NCI-H146 (cell line): Measurements from ENCODE around the gene SRSF7.
A peak's percentile ranks its signal among the peaks of the same experiment; 100 is the strongest.
"Not testable (repeated sequence)": the region's sequence is repeated elsewhere in the genome, so short reads cannot be mapped to it uniquely, and the experiment has no call there.

Source experiments
- DNase-seq: peaks from one replicate; lab custom pipeline; 2025; lab: John Stamatoyannopoulos, UW

The SRSF7 gene

DNA sequence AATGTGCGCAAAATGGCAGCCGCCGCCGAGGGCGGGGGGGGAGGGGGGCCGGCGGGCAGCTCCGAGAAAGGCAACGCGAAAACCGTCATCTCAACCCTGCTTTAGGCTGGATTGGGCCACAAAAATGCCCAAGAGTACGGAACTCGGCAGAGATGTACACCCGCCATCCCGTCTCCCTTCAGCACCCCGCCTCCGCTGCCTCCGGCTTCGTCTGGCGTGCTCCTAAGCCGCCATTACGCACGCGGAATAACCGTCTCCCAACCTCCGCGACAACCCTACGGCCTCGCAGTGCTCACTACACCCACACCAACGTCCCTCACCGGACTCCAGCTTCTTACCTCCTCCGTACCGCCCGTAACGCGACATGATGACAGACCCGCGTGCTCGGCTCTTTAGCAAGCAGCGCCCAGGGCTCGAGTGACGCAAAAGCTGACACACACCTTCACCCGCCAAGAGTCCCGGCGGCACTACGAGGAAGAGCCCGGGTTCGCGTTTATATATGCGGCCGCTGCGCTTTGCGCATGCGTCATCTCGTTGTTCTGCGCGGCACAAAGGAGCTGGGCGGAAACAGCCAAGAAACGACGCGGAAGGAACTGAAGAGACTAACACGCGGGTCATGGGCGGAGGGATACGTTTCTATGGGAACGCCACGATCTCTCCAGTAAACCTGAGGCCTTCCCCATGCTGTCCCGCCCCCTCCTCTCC is at the start of gene SRSF7:
TSS of gene SRSF7 (minus strand) at position 471 of the 705 bp plus-strand sequence. CDS start at position 366, 105 bp downstream.
- DNase-seq = peak; percentile 99

DNA sequence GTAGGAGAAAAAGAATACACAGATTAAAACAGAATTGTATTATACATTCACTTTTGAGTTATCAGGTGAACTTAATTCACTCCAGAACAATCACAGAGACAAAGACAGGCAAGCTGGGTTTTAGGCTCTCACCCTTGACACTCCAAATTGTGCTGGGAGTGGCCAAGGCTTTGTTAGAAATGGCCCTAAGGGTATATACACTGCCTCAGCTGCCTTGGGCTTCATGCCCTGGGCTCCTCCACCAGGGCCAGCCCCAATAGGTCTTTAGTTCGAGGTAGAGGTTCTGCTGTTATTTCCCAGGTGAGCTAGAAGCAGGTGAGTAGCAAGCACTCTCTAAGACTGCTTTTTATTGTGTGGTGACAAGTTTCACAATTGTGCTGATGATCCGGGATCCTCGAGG is 46.8 kb upstream of the SRSF7 start:
- no peak for DNase-seq

DNA sequence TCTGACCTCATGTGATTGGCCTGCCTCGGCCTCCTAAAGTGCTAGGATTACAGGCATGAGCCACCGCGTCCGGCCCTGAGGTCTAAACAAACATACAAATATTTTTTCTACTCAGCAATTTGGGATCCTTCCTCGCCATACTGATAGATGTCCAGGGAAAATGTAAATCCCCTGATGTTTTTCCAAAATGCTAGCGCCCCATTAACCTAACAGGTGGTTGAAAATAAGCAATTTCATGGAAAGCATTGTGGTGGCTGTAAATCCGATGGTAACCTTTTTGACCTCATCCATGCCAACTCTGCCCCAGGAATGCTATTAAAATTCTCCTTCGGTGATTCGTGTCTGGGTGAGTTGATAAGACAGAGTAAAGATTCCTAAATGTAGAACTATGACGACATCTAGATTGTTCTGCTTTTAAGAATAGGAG is 46.1 kb upstream of the SRSF7 start:
- no peak for DNase-seq

DNA sequence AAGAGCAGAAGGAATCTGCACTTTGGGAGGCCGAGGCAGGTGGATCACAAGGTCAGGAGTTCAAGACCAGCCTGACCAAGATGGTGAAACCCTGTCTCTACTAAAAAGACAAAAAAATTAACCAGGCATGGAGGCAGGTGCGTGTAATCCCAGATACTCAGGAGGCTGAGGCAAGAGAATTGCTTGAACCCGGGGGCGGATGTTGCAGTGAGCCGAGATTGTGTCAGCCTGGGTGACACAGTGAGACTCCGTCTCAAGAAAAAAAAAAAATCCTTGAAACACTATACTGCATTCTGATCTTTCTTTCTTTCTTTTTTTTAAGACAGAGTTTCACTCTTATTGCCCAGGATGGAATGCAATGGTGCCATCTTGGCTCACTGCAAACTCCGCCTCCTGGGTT is 43.9 kb upstream of the SRSF7 start:
- not testable (repeated sequence) for DNase-seq

DNA sequence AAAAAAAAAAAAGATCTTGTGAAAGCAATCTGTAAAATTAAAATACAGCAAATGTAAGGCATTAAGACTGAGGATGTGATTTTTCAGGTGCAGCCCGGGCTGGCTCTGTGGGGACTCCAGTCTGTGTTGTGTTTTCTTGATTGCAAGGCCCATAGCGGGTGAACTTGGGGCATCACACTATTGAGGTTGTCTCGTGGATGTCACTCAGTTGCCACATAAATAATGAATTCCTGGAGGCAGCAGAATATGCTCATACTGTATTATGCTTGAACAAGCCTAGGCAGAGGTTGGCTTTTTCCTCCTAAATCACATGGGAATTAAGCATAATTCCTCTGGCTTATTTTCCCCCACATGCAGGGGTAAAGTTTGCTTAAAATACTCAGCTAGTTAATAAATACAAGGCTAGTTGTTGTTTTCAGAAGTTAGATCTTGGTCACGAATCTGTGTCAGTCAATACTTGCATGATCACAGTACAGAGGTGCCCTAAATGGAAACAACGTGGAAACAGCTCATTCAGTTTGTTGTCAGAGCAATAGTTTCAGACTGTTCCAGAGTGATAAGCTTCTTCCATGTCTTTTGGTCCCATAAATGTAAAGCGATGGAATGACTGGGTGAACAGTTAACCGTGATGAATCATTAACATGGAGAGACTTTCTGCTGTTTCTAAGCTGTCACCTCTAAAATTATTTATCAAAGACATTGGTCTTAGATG is 43.2 kb upstream of the SRSF7 start:
- DNase-seq = no peak

DNA sequence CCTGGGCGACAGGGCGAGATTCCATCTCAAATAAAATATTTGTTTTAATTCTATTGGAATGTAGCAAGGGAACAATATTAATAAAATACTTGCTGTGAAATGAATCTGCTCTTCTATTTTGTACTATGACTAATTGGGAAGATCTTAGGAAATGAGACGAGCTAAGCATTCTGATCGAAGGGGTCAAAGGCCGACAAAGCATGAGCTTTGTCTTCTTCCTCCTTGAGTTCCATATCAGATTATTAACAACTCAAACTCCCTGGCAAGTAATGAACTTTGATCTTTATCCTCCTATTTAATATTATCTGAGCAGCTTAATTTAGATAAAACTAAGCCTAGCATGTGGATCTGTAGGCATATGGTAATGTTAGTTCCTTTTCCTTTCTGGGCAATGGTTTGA is 42.4 kb upstream of the SRSF7 start:
- no peak for DNase-seq

DNA sequence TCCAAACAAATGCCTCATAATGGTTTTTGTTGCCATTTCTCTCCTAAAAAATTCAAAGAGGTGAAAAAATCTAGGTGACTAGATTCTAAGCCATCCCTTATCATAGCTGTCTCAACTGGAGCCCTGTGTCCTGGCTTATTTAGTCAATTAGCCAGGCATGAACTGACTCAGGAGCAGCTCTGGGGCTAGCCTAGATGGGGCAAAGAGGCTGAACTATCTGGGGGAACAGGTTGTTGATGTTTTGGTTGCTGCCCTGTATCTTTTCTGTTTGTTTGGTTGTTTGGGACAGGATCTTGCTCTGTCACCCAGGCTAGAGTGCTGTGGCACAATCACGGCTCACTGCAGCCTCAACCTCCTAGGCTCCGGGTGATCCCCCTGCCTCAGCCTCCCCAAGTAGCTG is 41.6 kb upstream of the SRSF7 start:
- no peak for DNase-seq

DNA sequence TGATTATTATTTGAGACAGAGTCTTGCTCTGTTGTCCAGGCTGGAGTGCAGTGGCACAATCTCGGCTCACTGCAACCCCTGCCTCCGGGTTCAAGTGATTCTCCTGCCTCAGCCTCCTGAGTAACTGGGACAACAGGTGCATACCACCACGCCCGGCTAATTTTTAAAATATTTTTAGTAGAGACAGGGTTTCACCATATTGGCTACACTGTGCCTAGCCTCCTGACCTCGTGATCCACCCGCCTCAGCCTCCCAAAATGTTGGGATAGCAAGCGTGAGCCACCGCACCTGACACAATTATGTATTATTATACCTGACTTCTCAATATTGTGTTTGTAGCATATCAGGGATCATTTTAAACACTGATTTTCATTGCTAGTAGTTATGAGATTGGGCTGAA is 41.2 kb upstream of the SRSF7 start:
- DNase-seq = not testable (repeated sequence)

DNA sequence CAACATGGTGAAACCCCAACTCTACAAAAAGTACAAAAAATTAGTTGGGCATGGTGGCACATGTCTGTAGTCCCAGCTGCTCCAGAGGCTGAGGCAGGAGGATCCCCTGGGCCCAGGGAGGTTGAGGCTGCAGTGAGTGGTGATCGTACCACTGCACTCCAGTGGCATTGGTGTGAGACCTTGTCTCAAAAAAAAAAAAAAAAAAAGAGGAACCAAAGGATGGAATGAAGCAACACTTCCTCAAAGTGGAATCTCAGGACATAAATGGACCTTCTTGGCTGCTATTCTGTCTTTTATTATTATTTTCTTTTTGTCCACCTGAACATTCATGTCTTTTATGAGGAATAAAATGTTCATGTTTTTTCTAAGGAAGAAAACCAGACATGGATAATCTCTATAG is 40.6 kb upstream of the SRSF7 start:
- DNase-seq = no peak

DNA sequence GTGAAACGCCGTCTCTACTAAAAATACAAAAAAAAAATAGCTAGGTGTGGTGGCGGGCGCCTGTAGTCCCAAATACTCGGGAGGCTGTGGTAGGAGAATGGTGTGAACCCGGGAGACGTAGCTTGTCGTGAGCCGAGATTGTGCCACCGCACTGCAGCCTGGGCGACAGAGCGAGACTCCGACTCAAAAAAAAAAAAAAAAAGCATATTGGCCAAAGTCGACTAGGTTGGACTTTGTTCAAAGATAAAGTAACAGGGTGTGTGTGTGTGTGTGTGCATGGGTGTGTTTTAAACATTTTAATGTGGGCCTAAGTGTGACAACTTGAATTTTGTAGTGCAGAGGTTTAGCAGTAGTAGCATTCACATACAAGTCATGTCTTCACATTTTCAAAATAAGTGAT is 38.5 kb upstream of the SRSF7 start:
- DNase-seq = no peak

DNA sequence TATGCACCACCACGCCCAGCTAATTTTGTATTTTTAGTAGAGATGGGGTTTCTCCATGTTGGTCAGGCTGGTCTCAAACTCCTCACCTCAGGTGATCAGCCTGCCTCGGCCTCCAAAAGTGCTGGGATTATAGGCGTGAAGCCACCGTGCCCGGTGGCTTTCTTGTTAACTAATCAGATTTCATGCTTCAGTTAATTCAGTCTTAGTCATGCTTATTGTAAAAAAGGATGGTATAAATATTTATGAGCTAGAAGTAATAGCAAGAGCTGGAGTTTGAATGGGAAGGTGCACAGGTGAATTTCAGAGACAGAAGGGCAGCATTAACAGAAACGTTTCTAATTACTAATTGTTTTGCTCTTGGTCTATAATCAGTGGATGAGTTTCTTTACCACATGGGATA is 37.1 kb upstream of the SRSF7 start:
- no peak for DNase-seq

DNA sequence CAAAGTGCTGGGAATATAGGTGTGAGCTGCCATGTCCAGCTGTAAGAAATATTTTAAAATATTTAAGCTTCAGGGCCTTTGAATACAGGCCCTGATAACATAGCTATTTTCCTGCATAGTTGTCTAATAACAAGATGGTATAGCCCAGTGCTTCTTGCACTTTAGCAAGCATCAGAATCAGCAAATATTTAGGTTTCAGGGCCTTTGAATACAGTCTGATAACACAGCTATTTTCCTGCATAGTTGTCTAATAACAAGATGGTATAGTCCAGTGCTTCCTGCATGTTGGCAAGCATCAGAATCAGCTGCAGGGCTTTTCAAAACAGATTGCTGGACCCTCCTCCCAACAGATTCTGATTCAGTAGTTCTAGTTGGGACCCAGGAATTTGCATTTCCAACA is 32.4 kb upstream of the SRSF7 start:
- no peak for DNase-seq

DNA sequence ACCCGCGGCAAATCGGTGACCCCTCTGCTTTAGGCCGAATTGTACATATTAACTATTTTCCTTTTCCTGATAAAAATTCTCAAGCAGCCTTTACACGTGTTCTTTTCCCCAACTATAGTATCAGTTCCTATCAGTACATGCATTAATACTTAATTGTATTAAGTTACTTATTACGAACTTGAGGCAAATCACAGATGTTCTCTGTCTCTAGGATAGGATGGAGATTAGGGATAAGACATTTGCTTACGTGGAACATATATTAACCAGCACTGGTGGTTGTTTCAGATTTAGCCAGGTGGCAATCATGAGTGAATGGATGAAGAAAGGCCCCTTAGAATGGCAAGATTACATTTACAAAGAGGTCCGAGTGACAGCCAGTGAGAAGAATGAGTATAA is 27.5 kb upstream of the SRSF7 start:
- no peak for DNase-seq

DNA sequence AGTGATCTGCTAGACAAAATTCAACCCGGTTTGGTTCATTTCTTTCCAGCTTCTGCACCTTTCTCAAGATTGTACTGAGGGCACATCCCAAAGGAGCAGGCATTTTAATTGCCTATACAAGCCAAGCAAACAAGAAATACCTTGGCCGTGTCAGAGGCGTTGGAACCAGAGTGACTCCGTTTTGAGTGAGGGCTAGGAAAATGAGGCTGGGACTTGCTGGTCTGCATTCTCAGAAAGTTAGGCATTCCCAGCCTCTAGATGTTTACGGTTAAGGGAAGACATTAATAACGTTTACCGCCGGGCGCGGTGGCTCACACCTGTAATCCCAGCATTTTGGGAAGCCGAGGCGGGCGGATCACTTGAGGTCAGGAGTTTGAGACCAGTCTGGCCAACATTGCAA is 25.4 kb upstream of the SRSF7 start:
- DNase-seq = no peak

DNA sequence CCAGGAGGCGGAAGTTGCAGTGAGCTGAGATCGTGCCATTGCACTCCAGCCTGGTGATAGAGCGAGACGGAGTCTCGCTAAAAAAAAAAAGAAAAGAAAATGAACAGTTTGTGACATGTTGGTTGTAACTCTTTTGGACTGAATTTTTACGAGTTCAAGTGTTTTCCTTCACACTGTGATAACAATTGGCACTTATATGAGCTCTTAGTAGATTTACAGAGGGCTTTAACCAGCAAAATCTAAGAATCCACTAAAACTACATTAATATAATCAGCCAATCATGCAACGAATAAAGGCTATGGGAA is 24.7 kb upstream of the SRSF7 start:
- no peak for DNase-seq

DNA sequence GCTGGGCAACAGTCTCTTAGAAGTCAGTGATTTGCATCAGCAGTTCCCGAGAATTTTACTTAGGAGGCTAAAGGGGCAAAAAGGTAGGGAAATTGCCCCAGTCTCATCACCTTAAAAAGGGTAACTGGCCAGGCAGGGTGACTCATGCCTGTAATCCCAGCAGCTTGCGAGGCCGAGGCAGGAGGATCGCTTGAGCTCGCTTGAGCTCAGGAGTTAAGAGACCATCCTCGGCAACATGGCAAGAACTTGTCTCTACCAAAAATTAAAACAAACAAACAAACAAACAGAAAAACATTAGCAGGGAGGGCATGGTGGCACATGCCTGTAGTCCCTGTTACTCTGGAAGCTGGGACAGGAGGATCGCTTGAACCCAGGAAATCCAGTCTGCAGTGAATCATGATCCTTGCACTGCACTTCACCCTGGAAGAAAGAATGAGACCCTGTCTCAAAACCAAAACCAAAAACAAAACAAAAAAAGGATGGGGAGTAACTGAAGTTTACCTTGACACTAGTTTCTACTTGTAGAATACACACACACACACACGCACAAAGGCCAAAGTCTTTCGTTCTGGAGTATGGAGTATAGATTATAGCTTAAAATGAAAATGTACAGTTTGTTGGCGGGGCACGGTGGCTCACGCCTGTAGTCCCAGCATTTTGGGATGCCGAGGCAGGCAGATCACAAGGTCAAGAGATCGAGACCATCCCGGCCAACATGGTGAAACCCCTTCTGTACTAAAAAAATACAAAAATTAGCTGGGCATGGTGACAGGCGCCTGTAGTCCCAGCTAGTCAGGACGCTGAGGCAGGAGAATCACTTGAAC is 24.1 kb upstream of the SRSF7 start:
- DNase-seq = no peak

DNA sequence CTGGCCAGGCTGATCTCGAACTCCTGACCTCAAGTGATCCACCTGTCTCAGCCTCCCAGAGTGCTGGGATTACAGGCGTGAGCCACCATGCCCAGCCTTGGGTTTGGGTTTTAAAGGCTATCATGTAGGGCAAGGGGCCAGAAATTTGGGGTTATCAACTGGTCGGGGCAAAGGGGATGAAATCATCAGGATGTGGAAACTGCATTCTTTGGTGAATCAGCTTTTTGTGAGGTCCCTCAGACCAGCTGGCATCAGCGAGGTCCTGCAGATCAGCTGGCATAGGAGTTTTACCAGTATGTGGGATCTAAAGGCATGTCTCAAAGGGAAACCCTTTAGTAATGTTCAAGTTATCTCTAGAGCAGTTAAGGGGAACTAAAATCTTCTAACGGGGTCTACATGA is 20.5 kb upstream of the SRSF7 start:
- DNase-seq = no peak

DNA sequence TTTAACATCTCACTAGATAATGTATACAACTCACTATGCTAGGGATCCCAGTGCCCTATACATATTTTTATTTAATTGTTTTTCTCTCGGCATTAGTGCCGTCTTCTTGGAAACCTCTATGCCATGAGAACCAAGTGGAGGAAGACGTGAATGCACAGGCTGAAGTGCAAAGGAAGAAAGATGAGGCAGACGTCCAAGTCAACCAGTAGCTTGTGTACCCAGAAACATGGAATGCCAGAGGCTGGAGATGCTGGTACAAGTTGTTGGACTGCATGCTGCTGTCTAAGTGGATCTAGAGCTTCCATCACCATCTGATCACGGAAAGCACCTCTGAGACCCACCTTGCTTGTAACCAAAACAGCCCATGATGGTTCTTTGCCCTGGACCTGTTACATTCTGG is 14.4 kb upstream of the SRSF7 start:
- DNase-seq = no peak

DNA sequence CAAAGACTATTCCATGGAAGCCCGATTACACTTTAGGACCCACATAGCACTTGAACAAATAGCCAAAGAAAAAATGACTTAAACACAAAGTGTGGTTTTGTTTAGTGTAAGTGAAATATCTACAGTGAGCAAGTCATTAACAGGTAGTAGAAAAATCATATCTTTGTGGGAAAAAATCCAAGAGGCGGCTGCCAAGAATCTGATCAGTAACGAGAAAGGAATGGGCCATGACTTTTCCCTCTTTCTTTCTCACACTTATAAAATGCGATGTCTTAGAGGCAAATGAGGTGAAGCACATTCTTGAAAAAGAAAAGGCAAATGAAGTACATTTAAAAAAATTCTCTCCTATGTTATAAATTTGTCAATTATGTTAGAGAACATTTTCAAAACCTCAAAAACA is 14.0 kb upstream of the SRSF7 start:
- DNase-seq = no peak

DNA sequence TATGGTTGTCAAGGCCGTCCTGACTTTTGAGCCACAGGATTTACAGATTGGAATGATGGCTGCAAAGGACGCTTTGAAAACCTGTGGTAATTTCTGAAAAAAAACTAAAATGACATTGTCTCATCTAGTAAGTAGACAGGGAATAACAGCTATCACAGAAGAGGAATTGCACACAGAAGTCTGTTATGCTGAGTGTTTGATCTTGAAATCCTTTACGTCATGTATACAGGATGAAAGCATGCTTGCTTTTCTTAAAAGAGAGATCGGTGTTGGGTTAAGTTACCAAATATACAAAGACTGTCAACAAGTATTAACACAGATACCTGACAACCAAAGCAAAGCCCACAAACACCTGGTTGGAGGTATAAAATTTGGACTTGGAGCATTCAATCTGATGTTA is 12.6 kb upstream of the SRSF7 start:
- DNase-seq = no peak

DNA sequence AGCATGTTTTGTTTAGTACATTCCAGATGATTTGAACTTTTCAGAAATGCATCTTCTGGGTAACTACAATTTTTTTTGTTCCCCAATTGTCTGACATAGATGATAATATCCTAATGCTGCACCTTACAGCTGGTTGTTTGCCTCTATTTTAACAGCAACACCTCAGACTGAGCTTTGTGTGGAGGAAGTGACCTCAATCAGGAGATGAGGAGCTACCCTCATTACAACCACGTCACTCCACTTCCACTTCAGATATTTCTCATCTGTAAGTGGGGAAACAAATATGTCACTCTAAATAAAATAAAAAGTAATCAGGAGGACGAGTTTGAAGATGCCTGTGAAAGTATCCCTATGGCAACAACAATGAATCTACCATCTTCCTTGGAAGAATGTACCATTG is 12.1 kb upstream of the SRSF7 start:
- no peak for DNase-seq

DNA sequence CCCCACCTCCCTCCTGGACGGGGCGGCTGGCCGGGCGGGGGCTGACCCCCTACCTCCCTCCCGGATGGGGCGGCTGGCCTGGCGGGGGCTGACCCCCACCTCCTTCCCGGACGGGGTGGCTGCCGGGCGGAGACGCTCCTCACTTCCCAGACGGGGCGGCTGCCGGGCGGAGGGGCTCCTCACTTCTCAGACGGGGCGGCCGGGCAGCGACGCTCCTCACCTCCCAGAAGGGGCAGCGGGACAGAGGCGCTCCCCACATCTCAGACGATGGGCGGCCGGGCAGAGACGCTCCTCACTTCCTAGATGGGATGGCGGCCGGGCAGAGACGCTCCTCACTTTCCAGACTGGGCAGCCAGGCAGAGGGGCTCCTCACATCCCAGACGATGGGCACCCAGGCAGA is 4.7 kb upstream of the SRSF7 start:
- not testable (repeated sequence) for DNase-seq

DNA sequence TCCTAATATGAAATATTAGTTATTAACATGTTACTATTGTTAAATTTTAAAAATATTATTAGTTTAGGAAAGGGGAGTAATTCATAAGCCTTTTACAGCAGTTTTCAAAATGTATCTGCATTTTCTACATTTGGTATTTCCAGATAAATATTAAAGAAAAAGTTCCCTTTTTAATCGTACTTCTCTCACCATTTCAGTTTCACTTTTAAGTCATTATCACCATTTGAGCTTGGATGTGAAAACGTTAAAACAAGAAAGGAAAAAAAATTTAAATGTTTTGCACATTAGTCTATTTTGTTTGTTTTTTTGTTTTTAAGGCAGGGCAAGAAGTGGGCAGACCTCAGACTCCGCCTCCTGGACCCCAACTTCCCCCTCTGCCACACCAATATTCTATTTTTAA is 3.3 kb upstream of the SRSF7 start:
- DNase-seq = no peak
